Measurements from ENCODE around the gene URAD. TPM values are rescaled to one million over a fixed set of nuclear protein-coding genes. Genes with fewer than 3 reads are reported as not detected.

The URAD gene
- total and polyA plus RNA-seq, 8 donors: not detected

- Histone ChIP-seq H3K4me3 (no peak overlapping the region), H3K27me3 (peaks cover 96 to 100% of the 10 kb centered on the region in 2 donors), H3K36me3 (no peaks in the 10 kb centered on the region), H3K27ac (no peak overlapping the region), H3K9me3 (no peaks in the 10 kb centered on the region), H3K4me1 (peaks cover 0 to 26% of the 10 kb centered on the region in 2 donors)
- ATAC-seq: no peak
- intact Hi-C loops (cut with DNase I): no loop called here
- DNase-seq: no peak
- TF ChIP-seq, protein P1, sequence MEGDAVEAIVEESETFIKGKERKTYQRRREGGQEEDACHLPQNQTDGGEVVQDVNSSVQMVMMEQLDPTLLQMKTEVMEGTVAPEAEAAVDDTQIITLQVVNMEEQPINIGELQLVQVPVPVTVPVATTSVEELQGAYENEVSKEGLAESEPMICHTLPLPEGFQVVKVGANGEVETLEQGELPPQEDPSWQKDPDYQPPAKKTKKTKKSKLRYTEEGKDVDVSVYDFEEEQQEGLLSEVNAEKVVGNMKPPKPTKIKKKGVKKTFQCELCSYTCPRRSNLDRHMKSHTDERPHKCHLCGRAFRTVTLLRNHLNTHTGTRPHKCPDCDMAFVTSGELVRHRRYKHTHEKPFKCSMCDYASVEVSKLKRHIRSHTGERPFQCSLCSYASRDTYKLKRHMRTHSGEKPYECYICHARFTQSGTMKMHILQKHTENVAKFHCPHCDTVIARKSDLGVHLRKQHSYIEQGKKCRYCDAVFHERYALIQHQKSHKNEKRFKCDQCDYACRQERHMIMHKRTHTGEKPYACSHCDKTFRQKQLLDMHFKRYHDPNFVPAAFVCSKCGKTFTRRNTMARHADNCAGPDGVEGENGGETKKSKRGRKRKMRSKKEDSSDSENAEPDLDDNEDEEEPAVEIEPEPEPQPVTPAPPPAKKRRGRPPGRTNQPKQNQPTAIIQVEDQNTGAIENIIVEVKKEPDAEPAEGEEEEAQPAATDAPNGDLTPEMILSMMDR (IDR thresholded peaks at IDR 0.05): no peak
These were observed 20.7 kb downstream of the URAD start for GRCh38 chr13:27967736-27968315.

DNA sequence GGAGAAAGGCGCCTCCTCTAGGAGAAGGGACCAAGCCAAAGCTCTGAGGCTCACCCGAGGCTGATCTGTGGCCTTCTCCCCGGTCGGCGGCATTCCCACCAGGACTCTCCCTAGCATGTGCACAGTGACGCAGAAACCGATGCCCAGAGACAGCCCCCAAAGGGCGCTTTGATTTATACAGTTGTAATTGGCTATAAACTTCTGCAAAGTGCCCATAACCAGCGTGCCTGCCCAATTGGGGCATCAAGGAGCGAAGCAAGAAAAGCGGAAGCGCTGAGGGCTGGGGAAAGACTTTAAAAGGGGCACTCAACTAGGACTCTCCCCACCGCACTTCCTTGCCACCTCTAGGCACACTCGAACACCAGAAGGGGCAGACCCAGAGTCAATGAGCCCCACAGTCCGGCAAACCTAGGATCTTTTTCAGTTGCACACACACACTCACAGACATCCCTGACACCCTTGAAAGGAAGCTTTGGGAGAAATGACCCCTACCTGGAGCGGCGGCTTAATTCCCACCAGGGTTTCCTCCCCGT lies 21.2 kb downstream of the URAD start:
- H3K4me3 ChIP-seq: no peak overlapping the region
- ATAC-seq (no peak), DNase-seq (no peak)
- H3K27me3 ChIP-seq: peaks cover 96 to 100% of the 10 kb centered on the region in 2 donors
- no peaks in the 10 kb centered on the region for H3K9me3 ChIP-seq
- TF ChIP-seq, protein P1 (IDR thresholded peaks at IDR 0.05): no peak
- no peak overlapping the region for H3K27ac ChIP-seq
- peaks cover 0 to 26% of the 10 kb centered on the region in 2 donors for H3K4me1 ChIP-seq
- intact Hi-C loops (cut with DNase I): no loop called here
- no peaks in the 10 kb centered on the region for H3K36me3 ChIP-seq

GRCh38 chr13:27966641-27967202 lies 21.8 kb downstream of the URAD start:
- Histone ChIP-seq H3K4me1 (peaks cover 0 to 27% of the 10 kb centered on the region in 2 donors), H3K27ac (no peak overlapping the region), H3K27me3 (peaks cover 96 to 100% of the 10 kb centered on the region in 2 donors), H3K4me3 (no peak overlapping the region), H3K9me3 (no peaks in the 10 kb centered on the region), H3K36me3 (no peaks in the 10 kb centered on the region)
- DNase-seq: no peak
- intact Hi-C loops (cut with DNase I): no loop called here
- TF ChIP-seq, protein P1 (IDR thresholded peaks at IDR 0.05): no peak
- no peak for ATAC-seq

GRCh38 chr13:27965740-27966640 lies 22.5 kb downstream of the URAD start:
- DNase-seq: no peak
- TF ChIP-seq, protein P1 (IDR thresholded peaks at IDR 0.05): no peak
- peaks cover 96 to 100% of the 10 kb centered on the region in 2 donors for H3K27me3 ChIP-seq

DNA sequence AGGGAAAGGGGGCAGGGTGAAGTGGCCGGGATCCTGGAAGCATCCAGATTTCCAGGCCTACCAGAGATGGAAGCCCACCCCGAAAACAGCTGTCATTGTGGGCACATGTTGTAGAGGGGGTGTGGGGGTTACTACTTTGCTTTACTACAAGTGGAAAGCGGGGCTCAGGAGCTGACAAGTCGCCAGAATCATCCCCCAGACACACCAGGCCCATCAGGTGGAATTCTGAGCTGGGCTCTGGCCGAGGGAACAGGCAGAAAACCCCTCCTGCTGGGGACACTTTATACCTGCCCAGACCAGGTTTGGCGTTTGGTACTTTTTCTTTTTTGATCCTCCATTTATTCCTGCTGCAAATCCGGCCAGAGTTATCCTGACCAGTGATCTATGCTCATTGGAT lies 23.2 kb downstream of the URAD start:
- Histone ChIP-seq H3K4me1 (peaks cover 6 to 41% of the 10 kb centered on the region in 2 donors), H3K27ac (no peak overlapping the region), H3K36me3 (no peaks in the 10 kb centered on the region), H3K9me3 (no peaks in the 10 kb centered on the region), H3K27me3 (peaks cover 96 to 100% of the 10 kb centered on the region in 2 donors), H3K4me3 (no peak overlapping the region)
- no peak for DNase-seq
- TF ChIP-seq, protein P1 (IDR thresholded peaks at IDR 0.05): no peak
- intact Hi-C loops (cut with DNase I): no loop called here
- no peak for ATAC-seq

More at GRCh38 chr13:27965740-27966640, 22.5 kb downstream of the URAD start:
- H3K9me3 ChIP-seq: no peaks in the 10 kb centered on the region
- no peak for ATAC-seq
- no peak overlapping the region for H3K27ac ChIP-seq
- no peak overlapping the region for H3K4me3 ChIP-seq
- H3K36me3 ChIP-seq: no peaks in the 10 kb centered on the region
- intact Hi-C loops (cut with DNase I): no loop called here
- H3K4me1 ChIP-seq: peaks cover 0 to 34% of the 10 kb centered on the region in 2 donors

Data from left lung (tissue), 10 donors.